Kidney capillary endothelial cell (primary cell): ENCODE data around the gene GSC.
"Not testable (repeated sequence)": the region's sequence is repeated elsewhere in the genome, so short reads cannot be mapped to it uniquely, and the experiment has no call there.

ENCODE experiments used
- DNase-seq: peaks from one replicate; pipeline ENCODE4 v3.0.0-alpha.2; 2018; ENCODE audit warnings: low spot score

Gene GSC

GRCh38 chr14:94771906-94772490, 2.1 kb upstream of the GSC start:
- DNase-seq: no peak

- DNase-seq: no peak
Measured at GRCh38 chr14:94771158-94771905, 1.4 kb upstream of the GSC start.

- DNase-seq: no peak
Measured at GRCh38 chr14:94770815-94771157, 873 bp upstream of the GSC start.

- DNase-seq: no peak
Measured at GRCh38 chr14:94770251-94770749, 387 bp upstream of the GSC start.

GRCh38 chr14:94768521-94769390, 1.2 kb downstream of the GSC start:
- no peak for DNase-seq

- DNase-seq: no peak
Measured at GRCh38 chr14:94768141-94768520, 1.8 kb downstream of the GSC start.

- DNase-seq: no peak
Measured at GRCh38 chr14:94767321-94767878, 2.5 kb downstream of the GSC start.

- DNase-seq: no peak
Measured at GRCh38 chr14:94764573-94764972, 5.3 kb downstream of the GSC start.

- no peak for DNase-seq
Measured at GRCh38 chr14:94762431-94762830, 7.5 kb downstream of the GSC start.

- DNase-seq: no peak
Measured at GRCh38 chr14:94761997-94762377, 7.9 kb downstream of the GSC start.

- no peak for DNase-seq
Measured at GRCh38 chr14:94761348-94761996, 8.4 kb downstream of the GSC start.

- no peak for DNase-seq
Measured at GRCh38 chr14:94756310-94756882, 13.5 kb downstream of the GSC start.

- DNase-seq: no peak
Measured at GRCh38 chr14:94754391-94754942, 15.4 kb downstream of the GSC start.

GRCh38 chr14:94752591-94753436, 17.1 kb downstream of the GSC start:
- no peak for DNase-seq

- DNase-seq: no peak
Measured at GRCh38 chr14:94751956-94752355, 18.0 kb downstream of the GSC start.

- DNase-seq: no peak
Measured at GRCh38 chr14:94751321-94751720, 18.6 kb downstream of the GSC start.

- DNase-seq: no peak
Measured at GRCh38 chr14:94750371-94750770, 19.5 kb downstream of the GSC start.

GRCh38 chr14:94748667-94749347, 21.1 kb downstream of the GSC start:
- no peak for DNase-seq

GRCh38 chr14:94747739-94748138, 22.2 kb downstream of the GSC start:
- no peak for DNase-seq

- DNase-seq: not testable (repeated sequence)
Measured at GRCh38 chr14:94747153-94747552, 22.8 kb downstream of the GSC start.
